ENCODE results near the gene QSOX2. TPM values are rescaled to one million over a fixed set of nuclear protein-coding genes. Genes with fewer than 3 reads are reported as not detected.

Gene QSOX2
- total RNA-seq, 1 experiment from 2014 or later, result 34.6 TPM

DNA sequence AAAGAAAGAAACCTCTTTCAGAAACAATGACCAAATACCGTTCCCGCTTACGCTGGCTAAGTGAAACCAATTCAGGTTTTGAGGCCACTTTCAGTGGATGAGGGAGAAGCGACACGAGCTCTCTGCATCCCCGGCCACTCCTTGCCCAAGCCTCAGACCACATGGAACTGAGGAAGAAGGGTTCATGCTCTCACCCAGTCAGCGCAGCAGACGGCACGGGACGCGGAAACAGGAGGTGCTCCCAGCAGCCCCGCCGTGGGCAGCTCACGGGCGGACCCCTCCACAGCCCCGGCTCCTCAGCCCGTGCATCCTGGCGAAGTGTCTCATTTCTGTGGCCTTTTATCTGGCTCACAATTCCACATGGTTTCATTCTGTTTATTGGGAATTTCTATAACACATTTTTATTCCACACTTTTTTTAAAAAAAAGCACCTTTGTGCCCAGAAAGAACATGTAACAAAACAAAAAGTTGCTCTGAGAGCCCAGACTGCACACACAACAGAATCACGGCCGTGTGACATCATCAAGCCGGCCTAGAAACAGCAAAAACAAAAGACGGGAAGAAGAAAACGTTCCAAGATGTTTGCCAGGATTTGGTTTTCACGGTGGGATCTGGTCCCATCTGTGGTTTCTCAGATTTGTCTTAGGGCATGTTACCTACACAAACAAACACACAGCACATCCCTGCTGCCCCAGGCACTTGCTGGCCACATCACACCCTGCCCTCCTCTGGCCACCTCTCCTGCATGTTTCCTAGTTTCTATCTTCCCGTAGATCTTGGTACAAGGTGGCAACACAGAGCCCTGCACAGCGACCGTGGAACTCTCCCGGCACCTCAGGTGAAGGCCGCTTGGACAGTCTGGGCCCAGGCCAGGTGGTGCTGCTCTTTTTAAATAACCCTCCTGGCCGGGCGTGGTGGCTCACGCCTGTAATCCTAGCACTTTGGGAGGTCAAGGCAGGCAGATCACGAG lies 16.2 kb downstream of the QSOX2 start:
- Histone ChIP-seq H3K27ac (ENCODE audit: low read depth, low read length) (peak overlapping the region; percentile 83), H3K4me2 (ENCODE audit: low read length) (peak overlapping the region; percentile 78), H2AFZ (ENCODE audit: low read depth, low read length, poor library complexity, severe bottlenecking) (no peak overlapping the region), H3K4me1 (ENCODE audit: control insufficient read depth in 1 of 2, insufficient read depth in 2 of 2, low read length in 2 of 2) (peaks cover 19 to 49% of the 10 kb centered on the region in 2 experiments), H4K20me1 (ENCODE audit: insufficient read depth) (peaks cover 5% of the 10 kb centered on the region; the same call in 1 of the 2 replicates), H3K27me3 (ENCODE audit: insufficient read depth, low read length) (no peaks in the 10 kb centered on the region), H3K4me3 (replicated peaks in 1 of 2; ENCODE audit: low read depth in 1 of 2, low read length in 2 of 2) (no peak overlapping the region), H3K9me3 (ENCODE audit: control insufficient read depth in 1 of 2, insufficient read depth in 1 of 2, low read depth in 1 of 2, low read length in 2 of 2) (no peaks in the 10 kb centered on the region), H3K9ac (ENCODE audit: low read length) (peak overlapping the region; percentile 64), H3K79me2 (ENCODE audit: insufficient read depth, low read length) (peaks cover 97% of the 10 kb centered on the region), H3K9me2 (ENCODE audit: insufficient read depth) (no peaks in the 10 kb centered on the region), H3K36me3 (ENCODE audit: control insufficient read depth in 1 of 2, insufficient read depth in 2 of 2, low read length in 2 of 2) (peaks cover 3 to 35% of the 10 kb centered on the region in 2 experiments; a peak in 3 of 4 replicates)
- TF ChIP-seq SIN3A (IDR thresholded peaks at IDR 0.05; ENCODE audit: low read depth), result no peak
- no peak for TF ChIP-seq TCF7L2 (IDR thresholded peaks at IDR 0.05; ENCODE audit: borderline replicate concordance, extremely low read depth, insufficient read depth, insufficient read length)
- TF ChIP-seq ZNF274 (IDR thresholded peaks at IDR 0.05; ENCODE audit: low read depth, low read length), result no peak
- no peak for TF ChIP-seq CBX3 (IDR thresholded peaks at IDR 0.05; ENCODE audit: low read depth)
- no peak for TF ChIP-seq SP1 (IDR thresholded peaks at IDR 0.05; ENCODE audit: low read depth)
- TF ChIP-seq JUND (IDR thresholded peaks at IDR 0.05), result no peak
- TF ChIP-seq, protein P1, sequence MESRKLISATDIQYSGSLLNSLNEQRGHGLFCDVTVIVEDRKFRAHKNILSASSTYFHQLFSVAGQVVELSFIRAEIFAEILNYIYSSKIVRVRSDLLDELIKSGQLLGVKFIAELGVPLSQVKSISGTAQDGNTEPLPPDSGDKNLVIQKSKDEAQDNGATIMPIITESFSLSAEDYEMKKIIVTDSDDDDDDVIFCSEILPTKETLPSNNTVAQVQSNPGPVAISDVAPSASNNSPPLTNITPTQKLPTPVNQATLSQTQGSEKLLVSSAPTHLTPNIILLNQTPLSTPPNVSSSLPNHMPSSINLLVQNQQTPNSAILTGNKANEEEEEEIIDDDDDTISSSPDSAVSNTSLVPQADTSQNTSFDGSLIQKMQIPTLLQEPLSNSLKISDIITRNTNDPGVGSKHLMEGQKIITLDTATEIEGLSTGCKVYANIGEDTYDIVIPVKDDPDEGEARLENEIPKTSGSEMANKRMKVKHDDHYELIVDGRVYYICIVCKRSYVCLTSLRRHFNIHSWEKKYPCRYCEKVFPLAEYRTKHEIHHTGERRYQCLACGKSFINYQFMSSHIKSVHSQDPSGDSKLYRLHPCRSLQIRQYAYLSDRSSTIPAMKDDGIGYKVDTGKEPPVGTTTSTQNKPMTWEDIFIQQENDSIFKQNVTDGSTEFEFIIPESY (IDR thresholded peaks at IDR 0.05; ENCODE audit: extremely low read depth, insufficient replicate concordance, low read length), result no peak
- TF ChIP-seq EZH2 (IDR thresholded peaks at IDR 0.05), result no peak
- DNase-seq (ENCODE audit: low read depth, low spot score) (no peak), ATAC-seq (no peak)
- ChIA-PET POLR2A (no interaction called here), RAD21 (ENCODE audit: low non-redundant PET in 1 of 2, low total read pairs in 2 of 2, uncharacterized antibody in 2 of 2, unreplicated experiment in 2 of 2) (no interaction called here), CTCF (no interaction called here)
- intact Hi-C loops (cut with micrococcal nuclease), result loop anchor here (5.0 to 10.0 kb wide), 2 partner anchors 142 to 265 kb away; partner anchors contain the start of gene UBAC1
- no TSS peak for BruUV-seq (replicated peaks)
